ENCODE measurements around the gene PRKRIP1.

DNA sequence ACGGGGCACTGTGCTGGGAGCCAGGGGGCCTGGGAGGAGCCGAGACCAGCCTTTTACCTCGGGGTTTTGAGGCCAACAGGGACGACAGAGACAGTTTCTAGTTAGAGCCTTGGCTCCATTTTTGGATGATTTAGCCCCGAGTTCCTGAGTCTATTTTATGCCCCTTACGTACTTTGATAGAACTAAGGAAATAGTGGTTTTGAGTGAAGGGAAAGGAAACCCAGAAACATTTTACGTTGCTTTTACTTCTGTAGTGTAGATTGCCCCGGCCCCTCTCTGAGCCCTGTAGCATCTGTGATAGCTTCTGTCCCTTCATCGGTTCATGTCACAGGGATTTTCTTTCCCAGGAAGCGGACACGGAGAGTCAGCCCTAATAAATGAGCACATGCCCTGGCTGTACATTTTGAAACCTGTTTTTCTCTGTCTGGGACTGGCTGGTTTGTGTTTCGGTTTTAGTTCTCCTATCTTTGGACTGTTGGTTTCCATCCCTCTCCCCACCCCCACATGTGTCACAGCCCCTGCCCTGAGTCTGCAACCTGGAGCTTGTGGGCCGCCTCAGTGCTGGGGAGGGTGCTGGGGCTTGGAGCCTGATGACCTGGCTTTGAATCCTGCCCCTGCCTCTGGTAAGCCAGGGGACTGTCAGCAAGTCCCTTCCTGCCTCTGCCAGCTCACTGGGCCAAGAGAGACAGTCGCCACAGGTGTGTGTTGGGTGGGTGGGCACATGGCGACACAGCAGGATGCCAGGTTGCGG, 30.3 kb downstream of the PRKRIP1 start:
- TF ChIP-seq, protein P1, sequence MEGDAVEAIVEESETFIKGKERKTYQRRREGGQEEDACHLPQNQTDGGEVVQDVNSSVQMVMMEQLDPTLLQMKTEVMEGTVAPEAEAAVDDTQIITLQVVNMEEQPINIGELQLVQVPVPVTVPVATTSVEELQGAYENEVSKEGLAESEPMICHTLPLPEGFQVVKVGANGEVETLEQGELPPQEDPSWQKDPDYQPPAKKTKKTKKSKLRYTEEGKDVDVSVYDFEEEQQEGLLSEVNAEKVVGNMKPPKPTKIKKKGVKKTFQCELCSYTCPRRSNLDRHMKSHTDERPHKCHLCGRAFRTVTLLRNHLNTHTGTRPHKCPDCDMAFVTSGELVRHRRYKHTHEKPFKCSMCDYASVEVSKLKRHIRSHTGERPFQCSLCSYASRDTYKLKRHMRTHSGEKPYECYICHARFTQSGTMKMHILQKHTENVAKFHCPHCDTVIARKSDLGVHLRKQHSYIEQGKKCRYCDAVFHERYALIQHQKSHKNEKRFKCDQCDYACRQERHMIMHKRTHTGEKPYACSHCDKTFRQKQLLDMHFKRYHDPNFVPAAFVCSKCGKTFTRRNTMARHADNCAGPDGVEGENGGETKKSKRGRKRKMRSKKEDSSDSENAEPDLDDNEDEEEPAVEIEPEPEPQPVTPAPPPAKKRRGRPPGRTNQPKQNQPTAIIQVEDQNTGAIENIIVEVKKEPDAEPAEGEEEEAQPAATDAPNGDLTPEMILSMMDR (IDR thresholded peaks at IDR 0.05) = no peak
- TF ChIP-seq POLR2A (IDR thresholded peaks at IDR 0.05) = no peak

Measured in uterus (tissue), 2 donors.